Sigmoid colon (tissue), 4 donors: Measurements from ENCODE around the gene SRGAP1.

ENCODE experiments used
- CTCF ChIP-seq, 4 experiments: fragments of 450-650 bp in 3 of 4; fragments of 200-600 bp in 1 of 4; IDR thresholded peaks; one replicate each; pipeline ENCODE4 v1.5.1; 2016 to 2019; ENCODE audit warnings: antibody characterized with exemption in 4 of 4, mild to moderate bottlenecking in 3 of 4, moderate library complexity in 2 of 4
- EP300 ChIP-seq, 4 donors: sonication (generic); formaldehyde crosslinking; IDR thresholded peaks; one replicate each; pipeline ENCODE4 v1.6.1; 2017; ENCODE audit warnings: antibody characterized with exemption in 4 of 4
- POLR2A ChIP-seq, 2 donors: fragments of 450-650 bp; IDR thresholded peaks; one replicate each; pipeline ENCODE4 v1.6.1; 2016; ENCODE audit warnings: antibody characterized with exemption in 2 of 2, mild to moderate bottlenecking in 2 of 2, moderate library complexity in 2 of 2
- POLR2AphosphoS5 ChIP-seq, 4 donors: sonication (generic); formaldehyde crosslinking; IDR thresholded peaks; one replicate each; pipeline ENCODE4 v1.6.1; 2017; ENCODE audit warnings: antibody characterized with exemption in 4 of 4

GRCh38 chr12:63849641-63850040 is 5.1 kb downstream of the SRGAP1 start:
- TF ChIP-seq CTCF (IDR thresholded peaks at IDR 0.05) (no peak), POLR2A (IDR thresholded peaks at IDR 0.05) (no peak), EP300 (IDR thresholded peaks at IDR 0.05) (no peak), POLR2AphosphoS5 (IDR thresholded peaks at IDR 0.05) (no peak)
